HepG2 (cell line): Measurements from ENCODE around the gene UQCRC1. TPM values are rescaled to one million over a fixed set of nuclear protein-coding genes. Genes with fewer than 3 reads are reported as not detected.

Experiments
- ADNP ChIP-seq: sonication (generic); formaldehyde crosslinking; IDR thresholded peaks from 2 replicates; pipeline ENCODE4 v1.4.0; 2020; ENCODE audit warnings: missing genetic modification reagents
- CEBPG ChIP-seq: IDR thresholded peaks from 2 replicates; pipeline ENCODE4 v1.6.1; 2016
- FOXC1 ChIP-seq: sonication (generic); formaldehyde crosslinking; IDR thresholded peaks from 2 replicates; pipeline ENCODE4 v1.8.0; 2022; ENCODE audit warnings: mild to moderate bottlenecking, missing genetic modification reagents, borderline replicate concordance
- FOXO1 ChIP-seq: sonication (generic); formaldehyde crosslinking; IDR thresholded peaks from 2 replicates; pipeline ENCODE4 v1.4.0; 2020; ENCODE audit warnings: missing genetic modification reagents
- FOXP1 ChIP-seq, 2 experiments: fragments of 450-650 bp in 1 of 2; IDR thresholded peaks; 2 replicates each; pipeline ENCODE4 v1.6.1; 2017 to 2018; ENCODE audit warnings: antibody characterized with exemption in 1 of 2
- GLI4 ChIP-seq: sonication (generic); formaldehyde crosslinking; IDR thresholded peaks from 2 replicates; pipeline ENCODE4 v1.5.1; 2020; ENCODE audit warnings: missing genetic modification reagents, mild to moderate bottlenecking, moderate library complexity, borderline replicate concordance
- KDM1A ChIP-seq: IDR thresholded peaks from 2 replicates; pipeline ENCODE4 v1.6.1; 2016; ENCODE audit warnings: missing compliant biosample characterization
- KMT2B ChIP-seq: IDR thresholded peaks from 2 replicates; pipeline ENCODE4 v1.6.1; 2016; ENCODE audit warnings: missing genetic modification reagents, missing compliant biosample characterization
- MZF1 ChIP-seq: sonication (generic); formaldehyde crosslinking; IDR thresholded peaks from 2 replicates; pipeline ENCODE4 v1.8.1; 2023; ENCODE audit warnings: mild to moderate bottlenecking, missing genetic modification reagents, borderline replicate concordance
- NAIF1 ChIP-seq: sonication (generic); formaldehyde crosslinking; IDR thresholded peaks from 2 replicates; pipeline ENCODE4 v1.5.0; 2020; ENCODE audit warnings: mild to moderate bottlenecking, missing genetic modification reagents, borderline replicate concordance
- NBN ChIP-seq: fragments of 450-650 bp; conservative IDR thresholded peaks from 2 replicates; pipeline ENCODE4 v1.6.1; 2017
- PTBP1 ChIP-seq: fragments of 200-400 bp; formaldehyde crosslinking; IDR thresholded peaks from 2 replicates; pipeline ENCODE4 v1.6.1; 2018; ENCODE audit warnings: low read length, low read depth; ENCODE audit not compliant: poor library complexity, severe bottlenecking
- RAD51 ChIP-seq: fragments of 450-650 bp; IDR thresholded peaks from 2 replicates; pipeline ENCODE4 v1.6.1; 2016; ENCODE audit warnings: borderline replicate concordance
- SIN3A ChIP-seq: IDR thresholded peaks from 2 replicates; pipeline ENCODE4 v1.6.1; 2011; ENCODE audit warnings: low read depth, mild to moderate bottlenecking, control low read depth, low read length, borderline replicate concordance
- SP140L ChIP-seq: sonication (generic); formaldehyde crosslinking; IDR thresholded peaks from 2 replicates; pipeline ENCODE4 v1.4.0; 2020; ENCODE audit warnings: missing genetic modification reagents, borderline replicate concordance
- WIZ ChIP-seq: sonication (generic); formaldehyde crosslinking; IDR thresholded peaks from 2 replicates; pipeline ENCODE4 v1.5.1; 2020; ENCODE audit warnings: mild to moderate bottlenecking, missing genetic modification reagents
- ZNF34 ChIP-seq: sonication (generic); formaldehyde crosslinking; IDR thresholded peaks from 2 replicates; pipeline ENCODE4 v1.4.0; 2020; ENCODE audit warnings: mild to moderate bottlenecking, missing genetic modification reagents, borderline replicate concordance
- ZNF44 ChIP-seq: sonication (generic); formaldehyde crosslinking; IDR thresholded peaks from 2 replicates; pipeline ENCODE4 v1.5.1; 2020; ENCODE audit warnings: mild to moderate bottlenecking, missing genetic modification reagents
- ZNF451 ChIP-seq: sonication (generic); formaldehyde crosslinking; IDR thresholded peaks from 2 replicates; pipeline ENCODE4 v1.5.0; 2020; ENCODE audit warnings: mild to moderate bottlenecking, missing genetic modification reagents
- ZNF547 ChIP-seq: sonication (generic); formaldehyde crosslinking; IDR thresholded peaks from 2 replicates; pipeline ENCODE4 v1.5.1; 2020; ENCODE audit warnings: mild to moderate bottlenecking, missing genetic modification reagents
- ZNF652 ChIP-seq: IDR thresholded peaks from 2 replicates; pipeline ENCODE4 v1.6.1; 2016; ENCODE audit warnings: low read depth, borderline replicate concordance
- ZNF720 ChIP-seq: sonication (generic); formaldehyde crosslinking; IDR thresholded peaks from 2 replicates; pipeline ENCODE4 v1.4.0; 2020; ENCODE audit warnings: missing genetic modification reagents
- ZNF766 ChIP-seq: sonication (generic); formaldehyde crosslinking; IDR thresholded peaks from 2 replicates; pipeline ENCODE4 v1.5.0; 2020; ENCODE audit warnings: missing genetic modification reagents, borderline replicate concordance
- polyA plus RNA-seq, 8 experiments: library from polyadenylated mRNA; depleted of rRNA in 3 of 8; stranded (reverse) in 7 of 8; unstranded in 1 of 8; fragments of >200 nt; fragmentation: Illumina TruSeq in 4 of 8; extraction: Trizol in 4 of 8; gene quantifications; 2 replicates each; pipeline versions ENCODE4 v1.2.1 to v1.2.3, GENCODE V29; 2011 to 2016; ENCODE audit warnings: low read depth in 4 of 8, missing spikeins in 1 of 8, mixed read lengths in 1 of 8; ENCODE audit not compliant: insufficient read depth in 1 of 8
- total RNA-seq, 5 experiments: library from RNA; depleted of rRNA; stranded (reverse); fragments of >200 nt; fragmentation: Illumina TruSeq; extraction: Trizol; gene quantifications; 2 replicates each; pipeline ENCODE4 v1.2.3, GENCODE V29; 2016; ENCODE audit warnings: low read depth in 1 of 5
- TF ChIP-seq, protein P1 (sequence below): sonication (generic); formaldehyde crosslinking; conservative IDR thresholded peaks from 2 replicates; pipeline ENCODE4 v1.4.0; 2020; ENCODE audit warnings: missing genetic modification reagents
- TF ChIP-seq, protein P2 (sequence below): sonication (generic); formaldehyde crosslinking; IDR thresholded peaks from 2 replicates; pipeline ENCODE4 v1.4.0; 2020; ENCODE audit warnings: missing genetic modification reagents
- TF ChIP-seq, protein P3 (sequence below): sonication (generic); formaldehyde crosslinking; IDR thresholded peaks from 2 replicates; pipeline ENCODE4 v1.5.0; 2020; ENCODE audit warnings: missing genetic modification reagents
- TF ChIP-seq, protein P4 (sequence below): sonication (generic); formaldehyde crosslinking; IDR thresholded peaks from 2 replicates; pipeline ENCODE4 v1.5.0; 2020; ENCODE audit warnings: missing genetic modification reagents

Gene UQCRC1
- total and polyA plus RNA-seq, 2 of the 13 experiments (the other 11 are each of a cell fraction or from before 2014, with no cell fraction given) = 316 to 680 TPM

DNA sequence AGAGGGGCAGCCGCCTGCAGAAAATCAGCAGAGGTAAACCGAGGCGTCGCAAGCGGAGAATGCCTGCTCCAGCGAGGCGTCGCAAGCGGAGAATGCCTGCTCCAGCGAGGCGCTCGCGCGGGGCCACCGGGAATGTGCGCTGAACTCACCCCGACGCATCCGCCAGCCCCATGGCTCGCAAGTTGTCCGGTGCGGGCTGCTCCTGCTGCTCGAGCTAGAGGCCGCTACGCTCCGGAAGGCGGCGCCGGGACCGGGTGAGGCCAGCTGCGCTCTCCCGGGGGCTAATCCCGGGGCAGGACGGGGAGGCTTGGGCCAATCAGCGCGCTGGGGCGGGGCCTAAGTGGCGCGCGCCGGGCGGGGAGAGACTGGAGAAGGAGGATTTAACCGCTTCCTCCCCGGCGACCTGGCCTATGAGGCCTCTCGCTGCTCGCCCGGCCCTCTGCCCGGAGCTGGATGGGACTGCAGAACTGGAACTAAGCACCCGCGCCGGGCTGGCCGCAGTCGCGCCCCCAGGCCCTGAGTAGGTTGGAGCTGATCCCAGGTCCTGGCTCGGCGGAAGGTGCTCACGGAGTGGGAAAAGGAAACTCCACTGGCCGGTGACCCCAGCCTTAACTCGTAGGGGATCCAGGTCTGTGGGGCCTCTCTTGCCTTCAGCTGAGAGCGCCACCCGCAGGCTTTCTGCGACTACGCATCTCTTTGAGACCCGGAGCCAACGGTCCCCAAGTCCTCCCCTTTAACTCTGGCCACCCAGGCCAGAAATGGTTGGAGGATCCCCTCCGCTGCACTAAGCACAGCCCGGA, 26.0 kb upstream of the UQCRC1 start, which contains the start of gene SLC26A6 (continued):
- TF ChIP-seq WIZ (CRISPR knock-in tag) = no peak
- peak; percentile 87; the same call in 1 of the 2 replicates for TF ChIP-seq MZF1 (CRISPR knock-in tag)
- TF ChIP-seq ZNF766 (CRISPR knock-in tag) = peak; percentile 43; the same call in 1 of the 2 replicates
- TF ChIP-seq, protein P1, sequence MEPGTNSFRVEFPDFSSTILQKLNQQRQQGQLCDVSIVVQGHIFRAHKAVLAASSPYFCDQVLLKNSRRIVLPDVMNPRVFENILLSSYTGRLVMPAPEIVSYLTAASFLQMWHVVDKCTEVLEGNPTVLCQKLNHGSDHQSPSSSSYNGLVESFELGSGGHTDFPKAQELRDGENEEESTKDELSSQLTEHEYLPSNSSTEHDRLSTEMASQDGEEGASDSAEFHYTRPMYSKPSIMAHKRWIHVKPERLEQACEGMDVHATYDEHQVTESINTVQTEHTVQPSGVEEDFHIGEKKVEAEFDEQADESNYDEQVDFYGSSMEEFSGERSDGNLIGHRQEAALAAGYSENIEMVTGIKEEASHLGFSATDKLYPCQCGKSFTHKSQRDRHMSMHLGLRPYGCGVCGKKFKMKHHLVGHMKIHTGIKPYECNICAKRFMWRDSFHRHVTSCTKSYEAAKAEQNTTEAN = peak; percentile 40; the same call in 1 of the 2 replicates
- no peak for TF ChIP-seq ZNF34 (CRISPR knock-in tag)
- no peak; the same call in 1 of the 2 replicates for TF ChIP-seq FOXO1 (CRISPR knock-in tag)
- TF ChIP-seq KDM1A = no peak
- no peak for TF ChIP-seq ZNF720
- TF ChIP-seq RAD51 = no peak
- no peak for TF ChIP-seq NAIF1 (CRISPR knock-in tag)
- peak; percentile 43; the same call in 1 of the 2 replicates for TF ChIP-seq SIN3A
- TF ChIP-seq, protein P2, sequence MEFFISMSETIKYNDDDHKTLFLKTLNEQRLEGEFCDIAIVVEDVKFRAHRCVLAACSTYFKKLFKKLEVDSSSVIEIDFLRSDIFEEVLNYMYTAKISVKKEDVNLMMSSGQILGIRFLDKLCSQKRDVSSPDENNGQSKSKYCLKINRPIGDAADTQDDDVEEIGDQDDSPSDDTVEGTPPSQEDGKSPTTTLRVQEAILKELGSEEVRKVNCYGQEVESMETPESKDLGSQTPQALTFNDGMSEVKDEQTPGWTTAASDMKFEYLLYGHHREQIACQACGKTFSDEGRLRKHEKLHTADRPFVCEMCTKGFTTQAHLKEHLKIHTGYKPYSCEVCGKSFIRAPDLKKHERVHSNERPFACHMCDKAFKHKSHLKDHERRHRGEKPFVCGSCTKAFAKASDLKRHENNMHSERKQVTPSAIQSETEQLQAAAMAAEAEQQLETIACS = peak; percentile 54
- TF ChIP-seq, protein P3, sequence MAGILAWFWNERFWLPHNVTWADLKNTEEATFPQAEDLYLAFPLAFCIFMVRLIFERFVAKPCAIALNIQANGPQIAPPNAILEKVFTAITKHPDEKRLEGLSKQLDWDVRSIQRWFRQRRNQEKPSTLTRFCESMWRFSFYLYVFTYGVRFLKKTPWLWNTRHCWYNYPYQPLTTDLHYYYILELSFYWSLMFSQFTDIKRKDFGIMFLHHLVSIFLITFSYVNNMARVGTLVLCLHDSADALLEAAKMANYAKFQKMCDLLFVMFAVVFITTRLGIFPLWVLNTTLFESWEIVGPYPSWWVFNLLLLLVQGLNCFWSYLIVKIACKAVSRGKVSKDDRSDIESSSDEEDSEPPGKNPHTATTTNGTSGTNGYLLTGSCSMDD = 0 out of 2 replicates have a peak, but pooled peaks have one; percentile 76
- peak; percentile 17; the same call in 1 of the 2 replicates for TF ChIP-seq ZNF44 (CRISPR knock-in tag)
- TF ChIP-seq ADNP (CRISPR knock-in tag) = peak; percentile 38
- TF ChIP-seq, protein P4, sequence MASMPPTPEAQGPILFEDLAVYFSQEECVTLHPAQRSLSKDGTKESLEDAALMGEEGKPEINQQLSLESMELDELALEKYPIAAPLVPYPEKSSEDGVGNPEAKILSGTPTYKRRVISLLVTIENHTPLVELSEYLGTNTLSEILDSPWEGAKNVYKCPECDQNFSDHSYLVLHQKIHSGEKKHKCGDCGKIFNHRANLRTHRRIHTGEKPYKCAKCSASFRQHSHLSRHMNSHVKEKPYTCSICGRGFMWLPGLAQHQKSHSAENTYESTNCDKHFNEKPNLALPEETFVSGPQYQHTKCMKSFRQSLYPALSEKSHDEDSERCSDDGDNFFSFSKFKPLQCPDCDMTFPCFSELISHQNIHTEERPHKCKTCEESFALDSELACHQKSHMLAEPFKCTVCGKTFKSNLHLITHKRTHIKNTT (CRISPR knock-in tag) = no peak
- TF ChIP-seq ZNF547 (CRISPR knock-in tag) = peak; percentile 89; the same call in 1 of the 2 replicates
- peak; percentile 70 for TF ChIP-seq PTBP1
- peak; percentile 23; the same call in 1 of the 2 replicates for TF ChIP-seq CEBPG (CRISPR knock-in tag)
- TF ChIP-seq SP140L (CRISPR knock-in tag) = peak; percentile 78
- TF ChIP-seq FOXC1 = no peak; the same call in 1 of the 2 replicates
- TF ChIP-seq KMT2B = peak; percentile 65; the same call in 1 of the 2 replicates
- peak; percentile 91; the same call in 1 of the 2 replicates for TF ChIP-seq GLI4 (CRISPR knock-in tag)
- no peak for TF ChIP-seq NBN
- TF ChIP-seq FOXP1 (IDR thresholded peaks at IDR 0.05) = no peak
- TF ChIP-seq FOXP1 (CRISPR knock-in tag; IDR thresholded peaks at IDR 0.05) = no peak
- peak; percentile 98 for TF ChIP-seq ZNF652 (CRISPR knock-in tag)
- TF ChIP-seq ZNF451 (CRISPR knock-in tag) = peak; percentile 91
